GM08714 (cell line): ENCODE results near the gene TMEM260.

Experiments used
- H3K4me3 ChIP-seq: fragments of 200-500 bp; sonication (Bioruptor generic); 2 replicates; pipeline ENCODE4 v1.5.1; 2014; ENCODE audit warnings: mild to moderate bottlenecking, low read length, inconsistent platforms
- ZNF274 ChIP-seq: IDR thresholded peaks from 2 replicates; pipeline ENCODE4 v1.6.1; 2012; ENCODE audit warnings: mild to moderate bottlenecking, low read depth, low read length

The TMEM260 gene

GRCh38 chr14:56579345-56580220, at the start of gene TMEM260:
TSS of gene TMEM260 (plus strand) at chr14:56579798. CDS start at chr14:56579915, 117 bp downstream.
- peak within 1 kb of the TSS; percentile 95 for H3K4me3 ChIP-seq
- no peak for TF ChIP-seq ZNF274

GRCh38 chr14:56532546-56532945, 47.1 kb upstream of the TMEM260 start:
- no peak for TF ChIP-seq ZNF274
- no peak overlapping the region for H3K4me3 ChIP-seq

- H3K4me3 ChIP-seq = no peak overlapping the region
- no peak for TF ChIP-seq ZNF274
These were observed 44.9 kb upstream of the TMEM260 start for GRCh38 chr14:56534656-56535055.

GRCh38 chr14:56539862-56540261, 39.7 kb upstream of the TMEM260 start:
- no peak overlapping the region for H3K4me3 ChIP-seq
- no peak for TF ChIP-seq ZNF274

GRCh38 chr14:56543436-56543835, 36.2 kb upstream of the TMEM260 start:
- no peak for TF ChIP-seq ZNF274
- H3K4me3 ChIP-seq = no peak overlapping the region

- no peak for TF ChIP-seq ZNF274
- no peak overlapping the region for H3K4me3 ChIP-seq
These were observed 29.9 kb upstream of the TMEM260 start for GRCh38 chr14:56549721-56550120.

GRCh38 chr14:56552615-56553014, 27.0 kb upstream of the TMEM260 start:
- no peak for TF ChIP-seq ZNF274

GRCh38 chr14:56554301-56554700, 25.3 kb upstream of the TMEM260 start:
- H3K4me3 ChIP-seq = no peak overlapping the region
- TF ChIP-seq ZNF274 = no peak

More at GRCh38 chr14:56552615-56553014, 27.0 kb upstream of the TMEM260 start:
- H3K4me3 ChIP-seq = no peak overlapping the region

- H3K4me3 ChIP-seq = no peak overlapping the region
- TF ChIP-seq ZNF274 = no peak
These were observed 23.6 kb upstream of the TMEM260 start for GRCh38 chr14:56555921-56556570.

- no peak overlapping the region for H3K4me3 ChIP-seq
- no peak for TF ChIP-seq ZNF274
These were observed 20.4 kb upstream of the TMEM260 start for GRCh38 chr14:56559182-56559581.

GRCh38 chr14:56561606-56562005, 18.0 kb upstream of the TMEM260 start:
- no peak overlapping the region for H3K4me3 ChIP-seq
- TF ChIP-seq ZNF274 = no peak

- H3K4me3 ChIP-seq = no peak overlapping the region
- no peak for TF ChIP-seq ZNF274
These were observed 16.7 kb upstream of the TMEM260 start for GRCh38 chr14:56562883-56563282.

- H3K4me3 ChIP-seq = no peak overlapping the region
- no peak for TF ChIP-seq ZNF274
These were observed 10.4 kb upstream of the TMEM260 start for GRCh38 chr14:56569174-56569573.

- no peak for TF ChIP-seq ZNF274
These were observed 9.3 kb upstream of the TMEM260 start for GRCh38 chr14:56570295-56570694.

GRCh38 chr14:56580221-56580711, 668 bp downstream of the TMEM260 start:
- no peak for TF ChIP-seq ZNF274
- H3K4me3 ChIP-seq = peak overlapping the region; percentile 95

More at GRCh38 chr14:56570295-56570694, 9.3 kb upstream of the TMEM260 start:
- no peak overlapping the region for H3K4me3 ChIP-seq
